Measurements from ENCODE around the gene DNAJA1. TPM values are rescaled to one million over a fixed set of nuclear protein-coding genes. Genes with fewer than 3 reads are reported as not detected.

The DNAJA1 gene
- total RNA-seq, 6 experiments from 2014 or later, result 118 to 171 (median 140) TPM

- peaks cover 19% of the 10 kb centered on the region for H3K4me1 Mint-ChIP-seq (ENCODE audit: low read depth)
- H3K27ac Mint-ChIP-seq, result no peak overlapping the region; the same call in 1 of the 2 replicates
- no peaks in the 10 kb centered on the region; the same call in 1 of the 2 replicates for H3K27me3 Mint-ChIP-seq (ENCODE audit: insufficient read depth)
- no peak for DNase-seq
- peaks cover 14% of the 10 kb centered on the region; the same call in 1 of the 2 replicates for H3K36me3 Mint-ChIP-seq (ENCODE audit: low read depth)
- no peaks in the 10 kb centered on the region for H3K9me3 Mint-ChIP-seq
- no peak for TF ChIP-seq CTCF (IDR thresholded peaks at IDR 0.05)
- no peak overlapping the region for H3K4me3 Mint-ChIP-seq
Measured at GRCh38 chr9:33042473-33042872, 17.4 kb downstream of the DNAJA1 start.

- Mint-ChIP-seq H3K27ac (peak overlapping the region; percentile 80), H3K4me1 (ENCODE audit: low read depth) (peaks cover 19% of the 10 kb centered on the region), H3K27me3 (ENCODE audit: insufficient read depth) (no peaks in the 10 kb centered on the region; the same call in 1 of the 2 replicates), H3K9me3 (no peaks in the 10 kb centered on the region), H3K36me3 (ENCODE audit: low read depth) (peaks cover 15% of the 10 kb centered on the region; the same call in 1 of the 2 replicates), H3K4me3 (peak overlapping the region; percentile 87)
- no peak for TF ChIP-seq CTCF (IDR thresholded peaks at IDR 0.05)
- DNase-seq, result no peak
Measured at GRCh38 chr9:33043671-33044070, 18.6 kb downstream of the DNAJA1 start.

GRCh38 chr9:33044162-33044673 lies 19.1 kb downstream of the DNAJA1 start:
- Mint-ChIP-seq H3K4me3 (peak overlapping the region; percentile 87), H3K4me1 (ENCODE audit: low read depth) (peaks cover 19% of the 10 kb centered on the region), H3K27ac (peak overlapping the region; percentile 80), H3K27me3 (ENCODE audit: insufficient read depth) (no peaks in the 10 kb centered on the region; the same call in 1 of the 2 replicates), H3K36me3 (ENCODE audit: low read depth) (peaks cover 14% of the 10 kb centered on the region; the same call in 1 of the 2 replicates), H3K9me3 (no peaks in the 10 kb centered on the region)
- DNase-seq, result peak; percentile 74
- TF ChIP-seq CTCF (IDR thresholded peaks at IDR 0.05), result no peak

GRCh38 chr9:33044677-33045282 lies 19.7 kb downstream of the DNAJA1 start:
- peaks cover 16% of the 10 kb centered on the region; the same call in 1 of the 2 replicates for H3K36me3 Mint-ChIP-seq (ENCODE audit: low read depth)
- H3K4me1 Mint-ChIP-seq (ENCODE audit: low read depth), result peaks cover 19% of the 10 kb centered on the region
- peak overlapping the region; percentile 87 for H3K4me3 Mint-ChIP-seq
- TF ChIP-seq CTCF (IDR thresholded peaks at IDR 0.05), result peak; percentile 20; the same call in 1 of the 2 replicates
- peak overlapping the region; percentile 80 for H3K27ac Mint-ChIP-seq
- DNase-seq, result no peak
- no peaks in the 10 kb centered on the region; the same call in 1 of the 2 replicates for H3K27me3 Mint-ChIP-seq (ENCODE audit: insufficient read depth)
- no peaks in the 10 kb centered on the region for H3K9me3 Mint-ChIP-seq

GRCh38 chr9:33046061-33046460 lies 21.0 kb downstream of the DNAJA1 start:
- Mint-ChIP-seq H3K27ac (no peak overlapping the region), H3K9me3 (no peaks in the 10 kb centered on the region), H3K4me1 (ENCODE audit: low read depth) (peaks cover 19% of the 10 kb centered on the region), H3K4me3 (no peak overlapping the region), H3K27me3 (ENCODE audit: insufficient read depth) (no peaks in the 10 kb centered on the region; the same call in 1 of the 2 replicates), H3K36me3 (ENCODE audit: low read depth) (peaks cover 17% of the 10 kb centered on the region; the same call in 1 of the 2 replicates)
- DNase-seq, result no peak
- no peak for TF ChIP-seq CTCF (IDR thresholded peaks at IDR 0.05)

Measured in HFFc6 (cell line).